Immature natural killer cell (primary cell): Measurements from ENCODE around the gene AAK1. TPM values are rescaled to one million over a fixed set of nuclear protein-coding genes. Genes with fewer than 3 reads are reported as not detected.
"Not testable (repeated sequence)": the region's sequence is repeated elsewhere in the genome, so short reads cannot be mapped to it uniquely, and the experiment has no call there.

Experiments used
- DNase-seq, 3 donors: peaks; one replicate each; pipeline ENCODE4 v3.0.0; 2022; ENCODE audit warnings: mixed read lengths in 1 of 3
- H3K27ac Mint-ChIP-seq, 6 donors: one replicate each; pipeline ENCODE4 v1.8.0; 2020; ENCODE audit warnings: mixed read lengths in 6 of 6, mild to moderate bottlenecking in 5 of 6, inconsistent platforms in 4 of 6, moderate library complexity in 3 of 6
- H3K27me3 Mint-ChIP-seq, 3 donors: one replicate each; pipeline ENCODE4 v1.8.0; 2020 to 2021; ENCODE audit warnings: low read depth in 3 of 3, mild to moderate bottlenecking in 3 of 3, mixed read lengths in 3 of 3, moderate library complexity in 3 of 3, inconsistent platforms in 1 of 3
- H3K36me3 Mint-ChIP-seq, 3 donors: one replicate each; pipeline ENCODE4 v1.8.0; 2020; ENCODE audit warnings: mixed read lengths in 3 of 3, inconsistent platforms in 2 of 3, mild to moderate bottlenecking in 2 of 3
- H3K4me1 Mint-ChIP-seq, 2 donors: one replicate each; pipeline ENCODE4 v1.8.0; 2020; ENCODE audit warnings: inconsistent platforms in 2 of 2, mild to moderate bottlenecking in 2 of 2, mixed read lengths in 2 of 2, moderate library complexity in 1 of 2
- H3K4me3 Mint-ChIP-seq, 5 donors: one replicate each; pipeline ENCODE4 v1.8.0; 2020; ENCODE audit warnings: mild to moderate bottlenecking in 5 of 5, mixed read lengths in 5 of 5, inconsistent platforms in 3 of 5, moderate library complexity in 3 of 5
- H3K9me3 Mint-ChIP-seq, 6 donors: one replicate each; pipeline ENCODE4 v1.8.0; 2020; ENCODE audit warnings: mild to moderate bottlenecking in 6 of 6, mixed read lengths in 6 of 6, inconsistent platforms in 4 of 6, moderate library complexity in 3 of 6
- polyA plus RNA-seq, 3 donors: library from polyadenylated mRNA; unstranded; fragments of 300-500 nt; fragmentation: Illumina TruSeq; gene quantifications; one replicate each; pipeline ENCODE4 v1.2.3, GENCODE V29; 2021

The AAK1 gene
- polyA plus RNA-seq, 3 donors from 2014 or later: 23.1 to 121 (median 38.2) TPM

DNA sequence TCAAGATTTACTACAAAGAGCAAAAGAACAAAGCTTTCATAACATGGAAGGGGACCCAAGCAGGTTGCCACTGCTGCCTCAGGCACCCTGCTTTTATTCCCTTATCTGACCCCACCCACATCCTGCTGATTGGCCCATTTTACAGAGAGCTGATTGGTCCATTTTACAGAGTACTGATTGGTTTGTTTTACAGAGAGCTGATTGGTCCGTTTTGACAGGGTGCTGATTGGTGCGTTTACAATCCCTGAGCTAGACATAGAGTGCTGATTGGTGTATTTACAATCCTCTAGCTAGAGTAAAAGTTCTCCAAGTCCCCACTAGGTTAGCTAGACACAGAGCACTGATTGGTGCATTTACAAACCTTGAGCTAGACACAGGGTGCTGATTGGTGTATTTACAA is 204.0 kb downstream of the AAK1 start:
- Mint-ChIP-seq H3K27me3 (peaks cover 5 to 20% (median 9%) of the 10 kb centered on the region in 3 donors), H3K4me3 (peak overlapping the region in 4 of 5 donors; percentile 18 to 74 (median 60))

DNA sequence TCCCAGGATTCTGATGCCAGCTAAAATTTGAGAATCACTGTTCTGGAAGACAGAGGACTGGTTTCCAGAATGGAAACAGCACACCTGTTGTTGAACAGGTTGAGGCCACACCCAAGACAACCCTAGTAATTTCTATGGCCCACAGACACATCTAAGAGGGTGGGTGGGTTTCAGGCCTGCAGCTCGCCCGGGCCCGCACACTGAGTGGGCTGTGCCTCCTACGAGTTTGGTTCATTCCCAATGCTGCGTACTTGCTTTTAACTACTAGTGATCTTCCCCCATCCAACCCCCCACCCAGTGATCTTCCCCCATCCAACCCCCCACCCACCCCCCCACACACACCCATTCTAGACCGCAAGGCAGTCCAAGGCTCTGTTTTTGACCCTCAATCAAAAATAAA is 205.0 kb downstream of the AAK1 start:
- no peaks in the 10 kb centered on the region for H3K9me3 Mint-ChIP-seq
- H3K36me3 Mint-ChIP-seq: peaks cover 0 to 6% (median 4%) of the 10 kb centered on the region in 3 donors
- H3K4me3 Mint-ChIP-seq: peak overlapping the region in 4 of 5 donors; percentile 27 to 99 (median 90)
- H3K27me3 Mint-ChIP-seq: peaks cover 5 to 20% (median 9%) of the 10 kb centered on the region in 3 donors
- peak overlapping the region; percentile 95 to 100 (median 98) for H3K27ac Mint-ChIP-seq
- no peak for DNase-seq
- peaks cover 34 to 35% of the 10 kb centered on the region in 2 donors for H3K4me1 Mint-ChIP-seq

More for the DNA sequence above, 204.0 kb downstream of the AAK1 start:
- not testable (repeated sequence) for H3K9me3 Mint-ChIP-seq, H3K36me3 Mint-ChIP-seq
- peak overlapping the region; percentile 74 to 100 (median 98) for H3K27ac Mint-ChIP-seq
- peak; percentile 17 to 44 (median 30) for DNase-seq
- peaks cover 33% of the 10 kb centered on the region in 2 donors for H3K4me1 Mint-ChIP-seq

- Mint-ChIP-seq H3K9me3 (no peaks in the 10 kb centered on the region), H3K27me3 (peaks cover 5 to 18% (median 9%) of the 10 kb centered on the region in 3 donors), H3K4me1 (peaks cover 34 to 35% of the 10 kb centered on the region in 2 donors), H3K36me3 (peaks cover 0 to 6% (median 4%) of the 10 kb centered on the region in 3 donors), H3K4me3 (peak overlapping the region; percentile 89 to 99 (median 94)), H3K27ac (peak overlapping the region; percentile 95 to 100 (median 98))
- DNase-seq: no peak
Measured at GRCh38 chr2:69437751-69438154, 205.8 kb downstream of the AAK1 start.

DNA sequence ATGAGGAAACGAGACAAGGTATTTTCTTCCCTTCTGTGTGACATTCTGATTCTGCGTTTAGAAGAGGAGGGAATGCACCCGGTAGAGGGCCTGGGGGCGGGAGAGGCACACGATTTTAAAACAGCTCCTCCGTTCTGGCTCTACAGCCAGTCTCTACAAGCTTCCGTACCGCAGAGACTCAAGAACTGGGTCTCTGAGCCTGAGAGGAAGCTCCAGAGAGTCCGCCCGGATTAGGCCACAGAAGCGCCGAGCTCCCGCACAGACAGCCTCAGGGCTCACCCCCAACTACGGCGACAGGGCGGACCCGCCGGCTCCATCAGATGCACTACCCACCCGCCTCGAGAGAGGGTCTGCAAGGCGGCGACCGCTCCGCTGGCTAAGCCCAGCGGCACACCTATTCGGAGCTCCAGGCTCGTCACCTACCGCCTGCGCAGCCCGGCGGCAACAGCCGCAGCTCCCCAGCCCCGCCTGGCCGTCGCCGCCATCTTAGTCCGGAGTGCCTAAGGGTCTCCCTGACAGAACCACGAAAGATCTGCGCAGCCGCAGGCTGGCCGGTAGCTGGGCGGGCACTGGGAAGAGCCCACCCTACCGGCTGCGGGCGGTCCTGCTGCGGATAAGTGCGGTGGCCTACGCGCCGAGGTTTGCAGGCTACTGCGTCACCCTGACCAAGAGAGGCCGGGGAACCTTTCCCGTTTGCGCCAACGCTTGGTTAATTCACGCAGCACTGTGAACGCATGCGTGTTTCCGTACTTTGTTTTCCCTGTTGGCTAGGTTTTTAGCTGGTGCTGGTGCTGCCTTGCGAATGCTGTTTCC is 206.4 kb downstream of the AAK1 start, which contains the start of gene NFU1:
NFU1 (minus strand) TSS at position 498 of the 813 bp plus-strand sequence; CDS start at position 485, 13 bp downstream.
- Mint-ChIP-seq H3K4me1 (peaks cover 34 to 36% of the 10 kb centered on the region in 2 donors), H3K27ac (peak within 1 kb of the TSS; percentile 95 to 100 (median 98)), H3K36me3 (peaks cover 0 to 6% (median 4%) of the 10 kb centered on the region in 3 donors), H3K4me3 (peak within 1 kb of the TSS; percentile 89 to 99 (median 94)), H3K27me3 (peaks cover 5 to 18% (median 9%) of the 10 kb centered on the region in 3 donors), H3K9me3 (no peaks in the 10 kb centered on the region)
- DNase-seq: peak; percentile 97 to 98 (median 98)

DNA sequence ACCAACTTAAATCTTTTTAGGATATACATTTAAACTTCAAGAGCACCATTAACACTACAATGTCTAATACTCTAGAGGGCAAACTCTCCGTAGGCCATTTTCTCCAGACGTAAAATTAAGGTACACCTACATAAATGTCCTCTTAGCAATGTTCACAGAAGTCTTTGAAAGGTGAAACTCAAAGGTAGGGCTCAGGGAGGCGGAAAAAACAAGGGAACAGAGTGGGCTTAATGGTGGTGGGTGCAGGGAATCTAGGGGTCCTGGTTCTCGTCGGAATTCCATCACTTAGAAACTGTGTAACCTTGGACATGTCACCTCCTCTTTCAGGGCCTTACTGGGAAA is 207.0 kb downstream of the AAK1 start:
- Mint-ChIP-seq H3K27ac (peak overlapping the region; percentile 95 to 100 (median 98)), H3K4me3 (peak overlapping the region; percentile 89 to 99 (median 94)), H3K36me3 (peaks cover 0 to 6% (median 4%) of the 10 kb centered on the region in 3 donors), H3K4me1 (peaks cover 34 to 40% of the 10 kb centered on the region in 2 donors), H3K27me3 (peaks cover 5 to 18% (median 9%) of the 10 kb centered on the region in 3 donors), H3K9me3 (no peaks in the 10 kb centered on the region)
- DNase-seq: no peak

- H3K9me3 Mint-ChIP-seq: no peaks in the 10 kb centered on the region
- peaks cover 0 to 8% (median 6%) of the 10 kb centered on the region in 3 donors for H3K36me3 Mint-ChIP-seq
- no peak for DNase-seq
- peaks cover 5 to 18% (median 9%) of the 10 kb centered on the region in 3 donors for H3K27me3 Mint-ChIP-seq
- H3K4me3 Mint-ChIP-seq: peak overlapping the region in 1 of 5 donors; percentile 39
- peaks cover 34 to 40% of the 10 kb centered on the region in 2 donors for H3K4me1 Mint-ChIP-seq
- peak overlapping the region; percentile 5 to 100 (median 60) for H3K27ac Mint-ChIP-seq
Measured at GRCh38 chr2:69434753-69435152, 208.8 kb downstream of the AAK1 start.

- Mint-ChIP-seq H3K4me3 (no peak overlapping the region), H3K27ac (peak overlapping the region in 2 of 6 donors; percentile 46 to 49), H3K4me1 (peaks cover 2 to 9% of the 10 kb centered on the region in 2 donors), H3K27me3 (no peaks in the 10 kb centered on the region), H3K9me3 (no peaks in the 10 kb centered on the region), H3K36me3 (peaks cover 0 to 11% (median 0%) of the 10 kb centered on the region in 3 donors)
- no peak for DNase-seq
Measured at GRCh38 chr2:69429491-69430183, 213.9 kb downstream of the AAK1 start.

GRCh38 chr2:69428981-69429380 is 214.6 kb downstream of the AAK1 start:
- no peak for DNase-seq
- Mint-ChIP-seq H3K4me3 (no peak overlapping the region), H3K27ac (peak overlapping the region in 3 of 6 donors; percentile 6 to 49 (median 46)), H3K9me3 (no peaks in the 10 kb centered on the region), H3K36me3 (peaks cover 0 to 11% (median 0%) of the 10 kb centered on the region in 3 donors), H3K4me1 (peaks cover 0 to 5% of the 10 kb centered on the region in 2 donors), H3K27me3 (no peaks in the 10 kb centered on the region)

DNA sequence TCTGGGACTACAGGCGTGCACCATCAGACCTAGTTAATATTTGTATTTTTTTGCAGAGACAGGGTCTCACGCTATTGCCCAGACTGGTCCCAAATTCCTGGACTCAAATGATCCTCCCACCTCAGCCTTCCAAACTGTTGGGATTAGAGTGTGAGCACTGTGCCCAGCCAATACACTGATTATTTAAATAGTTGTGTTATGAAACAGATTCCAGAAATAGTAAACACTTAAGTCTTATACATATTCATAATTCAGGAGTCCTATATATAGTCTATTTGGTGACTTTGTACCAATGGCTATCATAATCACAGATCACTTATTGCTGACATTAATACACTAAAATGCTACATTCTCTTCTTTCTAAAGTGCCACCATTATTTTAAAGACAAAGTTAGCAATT is 219.1 kb downstream of the AAK1 start:
- Mint-ChIP-seq H3K36me3 (peaks cover 3 to 17% (median 7%) of the 10 kb centered on the region in 3 donors), H3K4me1 (peaks cover 0 to 6% of the 10 kb centered on the region in 2 donors), H3K27ac (no peak overlapping the region), H3K9me3 (no peaks in the 10 kb centered on the region), H3K4me3 (no peak overlapping the region), H3K27me3 (peaks cover 0 to 2% (median 0%) of the 10 kb centered on the region in 3 donors)
- no peak for DNase-seq

- Mint-ChIP-seq H3K4me3 (no peak overlapping the region), H3K27me3 (peaks cover 0 to 2% (median 0%) of the 10 kb centered on the region in 3 donors), H3K27ac (no peak overlapping the region), H3K4me1 (peaks cover 0 to 6% of the 10 kb centered on the region in 2 donors), H3K36me3 (peaks cover 6 to 16% (median 7%) of the 10 kb centered on the region in 3 donors), H3K9me3 (no peaks in the 10 kb centered on the region)
- DNase-seq: no peak
Measured at GRCh38 chr2:69422198-69422597, 221.3 kb downstream of the AAK1 start.

GRCh38 chr2:69419111-69419510 is 224.4 kb downstream of the AAK1 start:
- H3K27me3 Mint-ChIP-seq, H3K4me3 Mint-ChIP-seq, H3K4me1 Mint-ChIP-seq, H3K27ac Mint-ChIP-seq, H3K9me3 Mint-ChIP-seq, DNase-seq: not testable (repeated sequence)
- H3K36me3 Mint-ChIP-seq: peaks cover 7 to 19% (median 11%) of the 10 kb centered on the region in 3 donors

DNA sequence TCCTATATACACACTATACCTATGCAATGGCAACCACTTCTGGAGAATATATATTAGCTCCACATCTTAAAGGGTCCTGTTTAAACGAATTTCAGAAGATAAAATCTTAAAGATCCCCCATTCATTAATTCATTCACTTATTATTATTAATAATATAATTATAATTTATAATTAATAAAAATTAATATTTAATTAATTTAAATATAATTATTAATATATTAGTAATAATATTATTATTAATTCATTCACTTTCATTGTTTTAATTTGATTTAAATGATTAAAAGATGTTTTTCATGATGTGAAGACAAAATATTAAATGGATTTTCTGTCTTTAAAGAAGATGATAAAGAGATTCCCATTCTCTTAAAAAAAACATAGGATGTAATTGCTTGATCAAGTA is 227.4 kb downstream of the AAK1 start:
- no peaks in the 10 kb centered on the region for H3K9me3 Mint-ChIP-seq
- no peak overlapping the region for H3K27ac Mint-ChIP-seq
- H3K4me1 Mint-ChIP-seq: no peaks in the 10 kb centered on the region
- H3K36me3 Mint-ChIP-seq: peaks cover 7 to 11% (median 11%) of the 10 kb centered on the region in 3 donors
- H3K27me3 Mint-ChIP-seq: no peaks in the 10 kb centered on the region
- H3K4me3 Mint-ChIP-seq: no peak overlapping the region
- DNase-seq: no peak
